T-helper 22 cell (primary cell): Measurements from ENCODE around the gene LRMDA.

Source experiments
- DNase-seq: peaks from one replicate; pipeline ENCODE4 v3.0.0-alpha.2; 2020; ENCODE audit warnings: low read depth

LRMDA gene

DNA sequence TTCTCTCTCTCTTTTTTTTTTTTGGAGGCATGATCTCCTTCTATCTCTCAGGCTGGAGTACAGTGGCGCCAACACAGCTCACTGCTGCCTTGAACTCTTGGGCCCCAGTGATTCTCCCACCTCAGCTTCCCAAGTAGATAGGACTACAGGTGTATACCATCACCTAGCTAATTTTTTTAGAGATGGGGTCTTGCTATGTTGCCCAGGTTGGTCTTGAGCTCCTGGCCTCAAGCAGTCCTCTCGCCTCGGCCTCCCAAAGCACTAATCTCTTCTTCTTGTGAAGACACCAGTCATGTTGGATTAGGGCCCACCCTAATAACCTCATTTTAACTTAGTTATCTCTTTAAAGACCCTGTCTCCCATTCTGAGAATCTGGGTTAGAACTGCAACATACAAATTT, 45.6 kb downstream of the LRMDA start:
- no peak for DNase-seq

DNA sequence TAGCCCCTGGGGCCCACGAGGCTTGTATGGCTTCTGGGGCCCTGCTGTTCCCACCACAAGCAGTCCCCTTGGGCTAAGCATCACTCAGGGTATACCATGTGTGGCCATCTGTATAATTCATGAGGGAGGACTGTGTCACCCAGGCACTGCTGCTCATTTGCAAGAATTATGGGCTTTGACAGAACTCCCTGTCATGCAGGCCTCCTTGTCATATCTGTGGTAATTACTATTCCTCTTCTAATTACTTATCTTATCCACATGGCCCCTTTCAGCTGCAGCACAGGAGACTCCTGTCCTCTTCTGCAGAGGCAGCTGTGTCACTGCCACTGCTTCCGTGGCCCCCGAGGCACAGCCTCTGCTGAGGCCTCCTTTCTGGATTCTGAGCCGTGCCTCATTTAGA, 46.3 kb downstream of the LRMDA start:
- DNase-seq, result no peak

DNA sequence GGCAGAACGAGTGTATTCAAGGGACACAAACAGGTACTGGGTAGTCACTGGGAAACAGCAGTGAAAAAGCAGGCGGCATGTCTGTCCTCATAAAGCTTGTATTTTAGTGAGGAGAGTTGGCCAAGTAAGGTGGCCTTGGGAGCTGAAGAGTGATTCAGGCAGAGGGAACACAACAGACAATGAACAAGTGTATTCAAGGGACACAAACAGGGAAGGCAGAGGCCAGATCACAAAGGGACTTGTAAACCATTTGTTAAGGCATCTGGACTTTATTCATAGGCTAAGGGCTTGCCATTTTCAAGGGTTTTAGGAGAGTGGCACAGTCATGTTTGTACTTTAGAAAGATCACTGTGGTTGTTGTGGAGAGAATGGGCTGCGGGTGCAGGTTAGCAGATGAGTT, 49.0 kb downstream of the LRMDA start:
- no peak for DNase-seq

DNA sequence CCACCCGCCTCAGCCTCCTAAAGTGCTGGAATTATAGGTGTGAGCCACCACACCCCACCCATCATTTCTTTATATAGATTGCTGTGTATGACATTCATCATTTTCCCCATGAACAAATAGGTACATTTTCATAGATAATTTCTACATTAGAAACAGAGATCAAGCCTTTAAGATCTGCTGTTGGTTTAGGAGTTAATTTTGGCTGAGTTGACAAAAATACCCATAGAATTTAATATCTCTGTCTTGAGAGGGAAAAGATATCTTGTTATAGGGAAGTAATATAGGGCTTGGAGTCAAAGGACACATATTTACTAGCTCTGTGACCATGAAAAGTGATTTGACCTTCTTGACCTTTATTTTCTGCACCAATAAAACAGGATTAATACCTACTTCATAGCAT, 51.8 kb downstream of the LRMDA start:
- no peak for DNase-seq

DNA sequence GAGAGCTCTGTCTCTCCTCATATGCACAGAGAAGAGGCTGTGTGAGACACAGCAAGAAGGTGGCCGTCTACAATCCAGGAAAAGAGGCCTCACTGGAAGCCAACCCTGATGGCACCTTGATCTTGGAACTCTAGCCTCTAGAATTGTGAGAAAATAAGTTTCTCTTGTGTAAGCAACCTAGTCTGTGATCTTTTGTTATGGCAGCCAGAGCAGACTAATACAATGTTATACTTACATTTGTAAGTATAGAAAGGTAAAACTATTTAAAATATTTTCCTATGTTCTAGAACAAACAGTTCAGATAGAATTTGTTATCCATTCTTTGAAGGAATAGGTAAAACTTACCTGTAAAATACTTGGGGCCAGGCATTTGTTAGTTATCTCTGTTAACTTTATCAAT, 53.3 kb downstream of the LRMDA start:
- DNase-seq, result no peak

DNA sequence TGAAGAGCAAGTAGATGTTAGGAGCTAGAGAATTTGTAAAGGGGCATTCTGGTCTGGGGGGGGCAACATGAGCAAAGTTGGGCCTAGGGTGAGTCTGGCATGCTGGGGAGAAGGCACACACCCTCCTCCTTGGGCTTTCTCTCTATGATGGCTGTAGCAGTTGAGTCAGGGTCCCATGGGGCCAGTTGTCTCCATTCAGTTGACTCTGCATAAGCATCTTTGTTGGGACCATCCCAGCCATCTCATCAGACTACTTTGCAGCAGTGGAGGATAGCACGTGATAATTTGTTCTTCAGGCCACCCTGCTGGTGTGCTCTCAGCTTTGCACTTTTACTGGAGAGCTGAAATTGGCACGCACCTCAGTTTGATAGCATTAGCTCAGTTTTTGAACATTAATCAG, 55.2 kb downstream of the LRMDA start:
- DNase-seq, result no peak

DNA sequence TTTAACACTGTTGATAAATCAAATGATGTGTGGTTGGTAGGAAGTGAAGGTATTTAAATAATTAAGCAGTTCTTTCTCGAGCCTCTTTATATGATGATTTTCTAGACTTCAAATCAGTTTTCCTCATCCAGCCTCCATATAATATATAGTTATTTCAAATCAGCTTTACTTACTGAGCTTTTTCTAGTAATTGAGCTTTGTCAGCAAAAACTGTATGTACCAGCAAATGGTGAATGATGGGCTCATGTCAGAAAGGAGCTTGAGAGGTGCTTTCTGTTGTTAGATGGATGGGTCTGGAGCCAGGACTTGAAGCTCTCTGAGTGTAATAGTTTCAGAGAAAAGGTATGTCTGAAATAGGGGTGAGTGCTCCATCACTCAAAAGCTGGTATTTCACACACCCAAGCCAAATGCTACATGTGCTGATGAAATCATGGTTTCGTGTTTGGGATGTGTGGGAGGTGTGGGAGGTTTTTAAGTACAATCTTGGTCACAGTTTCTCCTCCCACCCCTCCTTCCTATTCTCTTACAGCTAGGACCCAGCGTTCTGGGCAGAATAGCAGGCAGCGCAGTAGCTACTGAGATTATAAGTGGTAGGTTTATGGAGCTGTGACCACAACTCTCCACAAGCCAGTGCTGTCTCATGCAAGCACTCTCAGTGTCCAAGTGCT, 55.8 kb downstream of the LRMDA start:
- DNase-seq, result no peak

DNA sequence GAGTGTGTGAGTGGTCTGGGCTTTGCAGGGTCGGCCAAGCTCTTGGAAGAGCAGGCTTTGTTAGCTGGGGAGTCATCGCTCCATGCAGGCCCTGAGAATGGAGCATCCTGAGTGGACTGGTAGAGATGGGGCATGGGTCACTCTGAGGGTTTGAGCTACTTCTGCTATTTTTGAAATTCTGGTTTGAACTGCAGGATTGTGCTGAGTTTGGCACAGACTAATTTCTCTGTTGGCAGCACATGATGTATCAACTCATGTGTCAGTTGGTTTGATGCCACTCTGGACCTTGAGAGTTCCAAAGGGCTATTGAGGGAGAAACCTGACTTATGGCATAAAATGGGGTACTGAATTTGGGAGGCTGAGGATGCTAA, 56.3 kb downstream of the LRMDA start:
- no peak for DNase-seq

DNA sequence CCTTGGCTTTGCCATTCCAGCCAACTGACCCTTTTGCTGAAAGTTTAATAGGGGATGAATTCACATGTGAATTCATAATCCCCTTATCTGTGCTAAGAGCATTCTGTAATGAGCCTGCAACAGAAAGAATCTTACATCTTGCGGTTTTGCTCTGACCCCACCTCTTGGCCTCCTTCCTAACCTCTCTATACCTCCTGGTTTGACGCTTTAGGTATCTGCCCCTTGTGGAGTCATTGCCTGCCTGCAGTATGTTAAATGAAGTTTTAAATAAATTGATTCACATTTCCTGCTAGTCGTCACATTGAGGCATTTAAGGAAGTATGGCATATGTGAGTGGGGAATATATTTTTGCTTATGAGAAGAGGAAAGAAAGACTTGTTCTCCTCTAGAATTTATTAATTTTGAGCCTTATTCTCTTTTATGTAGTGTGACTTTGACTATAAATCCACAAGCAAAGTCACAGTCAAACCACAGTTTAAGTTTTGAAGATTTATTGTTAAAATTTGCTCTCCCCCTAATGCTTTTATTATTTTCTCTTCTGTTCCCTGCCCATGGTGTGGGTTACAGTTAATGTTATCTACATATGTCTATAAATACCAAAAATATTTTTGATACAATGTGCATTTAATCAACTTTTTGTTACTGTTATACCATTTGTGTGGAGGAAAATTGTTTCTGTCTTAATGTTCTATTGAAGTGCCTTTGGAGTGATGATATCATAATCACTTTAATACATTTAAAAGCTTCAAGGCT, 60.9 kb downstream of the LRMDA start:
- DNase-seq, result no peak

DNA sequence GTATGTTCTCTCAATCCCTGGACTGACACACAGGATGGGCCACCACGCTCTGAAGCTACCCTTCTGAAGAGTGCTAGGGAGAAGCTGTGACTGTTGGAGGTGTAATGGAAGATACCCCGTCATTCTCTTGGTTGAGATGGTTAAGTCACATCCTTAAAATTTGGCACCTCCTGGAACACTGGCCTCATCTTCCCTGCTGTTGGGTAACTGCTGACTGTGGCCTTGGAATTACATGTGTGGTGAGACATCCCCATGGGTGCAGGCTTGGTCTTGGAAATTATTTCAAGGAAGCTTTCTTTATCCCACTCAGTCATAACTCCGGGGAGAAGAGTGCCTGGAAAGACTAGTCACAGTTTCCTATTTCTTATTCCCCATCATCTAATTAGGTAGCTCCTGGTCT, 62.0 kb downstream of the LRMDA start:
- DNase-seq, result no peak

DNA sequence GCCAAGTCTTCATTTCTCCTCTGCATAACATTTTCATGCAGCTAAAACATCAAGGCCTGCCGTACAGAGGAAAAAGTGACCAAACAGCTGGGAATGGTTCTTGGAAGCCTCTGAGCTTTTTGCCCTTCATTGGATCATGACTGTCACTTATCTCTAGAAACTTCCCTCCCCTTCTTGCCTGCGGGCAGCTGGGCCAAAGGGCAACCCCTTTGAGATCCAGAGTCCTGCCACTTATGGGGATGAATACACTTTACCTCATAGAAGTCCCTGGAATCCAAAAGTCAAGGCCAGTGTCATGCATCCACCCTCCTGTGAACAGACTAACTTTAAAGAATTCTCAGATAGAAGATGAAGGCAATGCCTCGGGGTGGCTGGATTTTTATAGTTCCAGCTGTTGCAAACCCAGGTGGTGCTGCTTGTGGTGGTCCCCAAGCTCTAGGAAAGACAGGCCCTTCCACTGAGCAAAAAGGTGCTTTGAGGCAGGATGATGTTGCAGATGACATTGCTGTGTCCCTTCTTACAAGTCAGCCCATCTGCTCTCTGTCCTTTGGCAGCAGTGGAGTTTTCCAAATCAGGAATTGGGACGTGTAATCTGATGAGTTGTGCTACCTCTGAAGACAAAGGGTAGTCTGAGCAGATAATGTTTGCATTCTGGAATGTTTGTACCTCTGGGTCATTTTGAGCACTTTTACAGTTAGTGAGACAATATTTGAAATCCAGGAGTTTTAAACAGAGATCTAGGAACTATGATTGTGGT, 64.2 kb downstream of the LRMDA start:
- DNase-seq, result no peak

DNA sequence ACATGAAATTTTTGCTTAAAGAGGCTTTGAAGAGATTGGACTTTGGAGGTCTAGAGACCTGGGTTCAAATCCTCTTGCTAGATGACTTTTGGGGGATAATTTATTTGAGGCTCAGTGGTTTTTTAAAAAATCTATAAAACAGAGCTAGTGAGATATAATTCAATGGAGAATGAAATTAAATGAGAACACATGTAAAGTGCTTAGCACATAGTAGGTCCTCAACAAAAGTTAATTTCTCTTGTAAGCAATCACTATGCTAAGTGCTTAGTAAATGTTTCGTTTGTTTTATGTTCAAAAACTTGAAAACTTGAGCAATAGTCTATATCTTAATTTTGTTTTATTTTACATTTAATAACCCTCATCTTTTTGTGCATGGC, 64.8 kb downstream of the LRMDA start:
- no peak for DNase-seq

DNA sequence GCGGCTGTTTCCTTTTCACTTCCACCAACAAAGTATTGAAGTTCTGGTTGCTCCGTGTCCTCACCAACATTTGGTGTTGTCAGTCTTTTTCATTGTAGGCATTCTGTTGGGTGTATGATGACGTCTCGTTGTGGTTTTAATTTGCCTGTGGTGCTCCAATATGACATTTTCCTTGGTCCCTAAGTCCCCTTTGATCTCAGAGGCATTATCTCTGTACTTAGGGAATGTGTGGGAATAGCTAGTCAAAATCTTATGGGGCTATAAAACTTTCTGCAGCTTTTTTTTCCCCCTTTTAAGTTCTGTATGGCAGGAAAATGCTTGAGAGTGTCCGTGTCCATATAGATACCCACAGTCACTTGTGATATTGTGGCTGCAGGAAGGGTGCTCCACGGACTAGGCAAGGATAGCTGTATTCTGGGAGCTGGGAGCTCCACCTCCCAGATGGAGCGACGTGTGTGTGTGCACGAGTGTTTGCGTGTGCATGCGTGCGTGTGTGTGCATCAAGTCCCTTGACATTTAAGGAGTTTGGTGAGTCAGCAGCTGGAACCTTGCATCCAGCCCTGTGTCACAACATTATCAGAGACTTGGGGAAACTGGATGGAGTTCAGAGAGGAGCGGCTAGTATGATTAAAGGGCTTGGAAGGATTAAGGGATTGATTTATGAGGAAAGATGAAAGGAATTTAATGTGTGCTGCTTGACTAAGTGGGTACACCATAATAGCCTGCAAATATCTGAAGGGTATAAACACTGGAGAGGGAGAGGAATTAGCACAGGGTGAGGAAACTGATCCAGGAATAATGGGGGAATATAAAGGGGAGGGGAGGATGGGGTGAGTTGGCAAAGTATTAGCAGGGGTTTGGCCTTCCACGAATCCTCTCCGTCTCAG, 66.8 kb downstream of the LRMDA start:
- DNase-seq, result no peak

DNA sequence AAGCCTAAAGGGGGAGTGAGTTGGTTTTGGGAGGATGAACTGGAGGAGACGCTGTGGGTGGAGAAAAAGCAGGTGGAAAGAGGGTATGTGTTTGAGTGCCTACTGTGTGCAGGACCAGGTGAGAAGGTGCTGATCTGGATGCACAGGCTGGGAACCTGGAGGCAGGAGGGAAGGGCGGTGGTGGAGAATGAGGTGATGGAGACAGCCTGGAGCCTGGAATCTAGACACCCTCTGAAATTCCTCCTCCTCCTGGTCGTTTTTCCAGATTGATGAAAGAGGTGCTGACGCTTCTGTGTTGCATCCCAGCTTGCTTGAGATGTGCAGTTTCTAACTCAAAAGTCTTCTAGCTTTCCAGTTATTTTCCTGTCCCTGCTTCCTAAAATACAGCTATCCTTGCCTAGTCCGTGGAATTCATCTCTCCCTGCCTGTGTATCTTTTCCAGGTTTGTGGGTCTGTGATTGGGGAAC, 67.5 kb downstream of the LRMDA start:
- DNase-seq, result no peak

DNA sequence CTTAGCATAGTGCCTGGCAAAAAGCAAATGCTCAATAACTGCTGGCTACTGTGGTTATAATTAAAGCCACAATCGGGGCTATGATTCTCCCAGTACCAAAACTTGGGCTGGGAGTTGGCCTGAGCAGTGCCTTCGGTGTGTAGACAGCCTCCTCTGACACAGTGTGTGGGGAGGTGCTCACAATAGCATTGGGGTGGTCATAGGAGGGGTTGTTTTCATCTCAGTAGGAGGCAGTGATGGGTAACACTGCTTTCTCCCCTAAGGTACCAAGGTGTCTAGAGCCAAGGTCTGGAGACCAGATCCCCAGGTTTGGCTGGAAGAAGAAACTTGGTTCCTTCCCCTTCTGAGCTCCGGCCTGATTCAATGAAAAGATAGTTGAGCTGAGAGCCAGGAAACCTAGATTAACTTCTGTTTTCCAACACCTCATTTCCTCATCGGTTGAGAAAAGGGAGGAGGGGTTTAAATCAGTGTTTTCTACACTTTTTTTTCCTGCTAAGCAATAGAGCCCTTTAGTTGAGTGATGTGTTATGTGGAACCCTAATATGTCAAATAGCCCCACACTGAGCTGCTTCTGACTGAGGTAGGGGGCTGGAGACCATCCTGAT, 68.2 kb downstream of the LRMDA start:
- DNase-seq, result no peak

DNA sequence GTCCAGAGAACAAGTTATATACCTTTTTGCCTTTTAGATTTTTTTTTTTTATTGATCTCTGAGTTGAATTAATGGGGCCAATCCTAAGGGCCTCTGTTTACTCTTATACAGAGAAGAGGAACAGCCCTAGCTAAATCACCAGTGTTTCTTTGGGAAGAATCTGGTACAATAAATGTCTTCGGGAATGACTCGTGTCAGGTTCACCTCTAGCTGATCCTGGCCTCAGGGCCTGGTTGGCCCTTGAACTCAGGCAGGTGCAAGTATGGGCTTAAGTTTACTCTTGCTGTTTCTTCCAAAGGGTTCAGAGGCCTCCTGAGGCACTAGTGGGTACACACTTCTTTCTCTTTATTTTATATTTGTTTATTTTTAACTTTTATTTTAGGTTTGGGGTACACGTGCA, 71.0 kb downstream of the LRMDA start:
- no peak for DNase-seq

DNA sequence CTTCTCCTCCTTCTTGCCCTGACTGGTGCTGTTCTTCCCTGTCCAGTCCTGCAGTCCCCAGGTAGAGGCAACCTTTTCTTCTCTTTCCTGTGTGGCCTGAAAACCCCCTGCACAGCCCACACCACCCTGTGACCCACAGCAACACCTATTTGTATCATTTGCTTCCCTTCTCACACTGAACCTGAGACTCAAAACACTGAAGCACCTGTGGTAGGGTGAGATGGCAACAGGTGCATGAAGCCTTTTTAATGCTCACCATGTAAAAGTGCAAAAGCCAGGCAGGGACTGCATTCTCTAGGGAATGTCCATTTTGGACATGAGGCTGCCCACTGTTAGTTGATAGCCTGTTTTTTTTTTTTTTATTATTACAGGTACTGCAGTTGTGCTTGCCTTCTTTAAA, 71.4 kb downstream of the LRMDA start:
- no peak for DNase-seq

DNA sequence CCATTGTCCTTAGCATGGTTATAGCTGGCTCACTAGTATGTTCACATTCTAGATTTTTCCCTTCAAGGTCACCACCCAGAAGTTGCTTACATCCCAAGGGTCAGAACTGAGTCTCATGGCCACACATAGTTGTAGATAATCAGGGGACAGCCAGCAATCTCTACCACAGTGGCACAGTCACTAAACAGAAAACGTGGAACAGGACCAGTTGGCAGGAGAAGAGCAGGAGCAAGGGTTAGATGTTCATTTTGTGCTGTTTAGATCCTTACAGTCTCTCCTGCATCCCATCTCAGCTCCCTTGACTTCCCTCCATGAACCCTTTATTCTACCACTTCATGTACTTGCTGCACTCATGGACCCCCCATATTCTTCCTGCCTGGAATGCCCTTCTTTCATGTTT, 73.9 kb downstream of the LRMDA start:
- no peak for DNase-seq

DNA sequence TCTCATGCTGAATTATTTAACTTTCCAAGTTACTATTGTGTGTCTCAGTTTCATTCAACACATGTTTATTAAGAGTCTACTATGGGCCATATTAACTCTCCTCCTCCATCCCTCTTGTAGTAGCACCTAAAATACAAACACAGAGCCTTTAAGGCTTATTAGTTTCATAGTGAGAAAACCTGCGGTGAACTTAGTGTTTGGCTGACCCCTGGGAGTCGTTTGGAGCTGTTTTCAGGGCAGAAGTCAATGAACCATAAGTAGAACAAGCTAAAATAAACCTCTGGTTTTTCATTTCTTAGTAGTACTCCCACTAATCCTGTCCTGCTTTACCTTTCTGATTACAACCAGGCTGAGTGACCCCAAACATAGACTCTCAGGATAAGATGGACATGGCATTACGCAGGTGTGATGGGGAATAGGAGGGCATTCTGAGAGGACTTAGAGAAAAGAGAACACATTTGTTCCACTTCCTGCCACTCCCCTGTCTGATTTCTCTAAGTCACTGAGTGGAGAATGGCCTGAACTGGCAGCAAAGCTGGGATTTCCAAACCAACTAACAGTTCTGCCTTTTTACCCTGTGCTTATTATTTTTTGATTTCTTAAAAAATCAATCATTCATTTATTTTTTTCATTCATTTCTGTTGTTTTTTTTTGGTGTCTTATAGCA, 74.5 kb downstream of the LRMDA start:
- no peak for DNase-seq

DNA sequence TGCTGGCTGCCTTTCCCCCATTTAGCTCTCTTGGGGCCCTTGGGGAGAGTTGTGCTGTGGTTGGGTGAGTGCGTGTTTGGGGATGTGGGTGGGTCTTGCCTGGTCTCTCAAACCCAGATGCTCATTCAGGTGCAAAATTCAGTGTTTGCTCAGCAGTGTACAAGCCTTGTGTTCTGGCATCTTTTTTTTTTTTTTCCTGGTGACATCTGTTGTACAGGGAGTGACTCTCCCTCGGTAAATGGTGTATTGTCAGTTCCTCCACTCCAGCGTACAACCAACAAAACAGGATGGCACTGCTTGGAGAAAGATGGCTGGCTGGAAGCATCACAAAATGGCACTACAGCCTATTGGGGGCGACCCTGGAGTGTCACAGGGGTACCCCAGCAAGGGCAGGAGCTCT, 75.5 kb downstream of the LRMDA start:
- no peak for DNase-seq

DNA sequence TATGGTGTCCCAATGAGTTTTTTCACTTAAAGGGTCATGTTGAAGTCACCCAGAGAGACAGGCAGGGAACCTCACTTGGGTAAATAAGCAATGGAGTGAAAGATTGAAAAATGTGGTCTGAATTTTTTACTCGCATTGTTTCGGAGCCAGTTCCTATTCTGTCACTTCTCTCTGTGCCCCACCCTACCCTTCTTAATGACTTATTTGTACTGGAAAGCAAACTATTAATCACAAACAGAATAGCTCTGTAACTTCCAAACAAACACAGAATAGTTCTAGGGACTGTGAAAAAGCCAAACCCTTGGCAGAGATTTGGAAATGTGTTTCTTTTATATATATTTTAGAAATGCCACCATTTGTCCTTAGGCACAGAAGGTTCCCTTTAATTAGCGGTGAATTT, 76.0 kb downstream of the LRMDA start:
- DNase-seq, result no peak
